Muscle of arm (tissue), 12 donors: Measurements from ENCODE around the gene ANTXRL. TPM values are rescaled to one million over a fixed set of nuclear protein-coding genes. Genes with fewer than 3 reads are reported as not detected.
A peak's percentile ranks its signal among the peaks of the same experiment; 100 is the strongest.
"Not testable (repeated sequence)": the region's sequence is repeated elsewhere in the genome, so short reads cannot be mapped to it uniquely, and the experiment has no call there.

Source experiments
- DNase-seq: peaks from one replicate; pipeline ENCODE4 v3.0.0-alpha.2; 2013
- polyA plus RNA-seq, 12 donors: library from polyadenylated mRNA; unstranded; fragments of 120-200 nt; gene quantifications; one replicate each; pipeline ENCODE4 v1.2.1, GENCODE V29; 2013; ENCODE audit not compliant: insufficient read length in 12 of 12

The ANTXRL gene
- polyA plus RNA-seq, 12 donors: 0.07 to 0.11 TPM; not detected in 10

GRCh38 chr10:46272863-46273415, 13.9 kb upstream of the ANTXRL start:
- DNase-seq: no peak

- no peak for DNase-seq
These were observed 13.0 kb upstream of the ANTXRL start for GRCh38 chr10:46273506-46274477.

GRCh38 chr10:46277840-46278239, 9.0 kb upstream of the ANTXRL start:
- no peak for DNase-seq

GRCh38 chr10:46282421-46282831, 4.4 kb upstream of the ANTXRL start:
- not testable (repeated sequence) for DNase-seq

- DNase-seq: peak; percentile 65
These were observed 3.8 kb upstream of the ANTXRL start for GRCh38 chr10:46282842-46283574.

- no peak for DNase-seq
These were observed 3.1 kb upstream of the ANTXRL start for GRCh38 chr10:46283580-46284285.

- DNase-seq: peak; percentile 81
These were observed 2.2 kb upstream of the ANTXRL start for GRCh38 chr10:46284286-46285229.

GRCh38 chr10:46285300-46285699, 1.5 kb upstream of the ANTXRL start:
- DNase-seq: no peak

GRCh38 chr10:46285966-46286620, 704 bp upstream of the ANTXRL start:
- no peak for DNase-seq

GRCh38 chr10:46287846-46288477, 1.2 kb downstream of the ANTXRL start:
- DNase-seq: no peak

- no peak for DNase-seq
These were observed 1.9 kb downstream of the ANTXRL start for GRCh38 chr10:46288601-46289206.

- no peak for DNase-seq
These were observed 2.5 kb downstream of the ANTXRL start for GRCh38 chr10:46289209-46289810.

GRCh38 chr10:46290101-46290886, 3.5 kb downstream of the ANTXRL start:
- no peak for DNase-seq

GRCh38 chr10:46291817-46292572, 5.2 kb downstream of the ANTXRL start:
- no peak for DNase-seq

- DNase-seq: no peak
These were observed 5.8 kb downstream of the ANTXRL start for GRCh38 chr10:46292573-46293023.

GRCh38 chr10:46293228-46293627, 6.4 kb downstream of the ANTXRL start:
- DNase-seq: no peak
